GM21515 (cell line): ENCODE results near the gene RAB19.
"Not testable (repeated sequence)": the region's sequence is repeated elsewhere in the genome, so short reads cannot be mapped to it uniquely, and the experiment has no call there.

Experiments
- ATAC-seq: cut with Tn5 transposase; IDR thresholded peaks from one replicate; pipeline ENCODE4 v1.9.1; 2021; ENCODE audit not compliant: unreplicated experiment

RAB19 gene

DNA sequence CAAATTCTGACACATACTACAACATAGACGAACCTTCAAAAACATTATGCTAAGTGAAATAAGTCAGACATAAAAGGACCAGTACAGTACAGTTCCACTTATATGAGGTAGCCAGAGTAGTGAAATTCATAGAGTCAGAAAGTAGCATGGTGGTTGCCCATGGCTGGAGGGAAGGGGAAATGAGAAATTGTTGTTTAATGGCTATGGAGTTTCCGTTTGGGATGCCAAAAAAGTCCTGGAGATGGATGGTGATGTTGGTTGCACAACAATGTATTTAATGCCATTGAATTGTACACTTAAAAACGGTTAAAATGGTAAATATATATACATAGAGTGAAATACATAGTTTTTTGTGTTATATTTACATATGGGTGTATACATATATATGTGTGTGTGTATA lies 3.5 kb upstream of the RAB19 start:
- no peak for ATAC-seq

- no peak for ATAC-seq
These were observed 1.6 kb upstream of the RAB19 start for GRCh38 chr7:140402178-140402835.

GRCh38 chr7:140404565-140405065 lies 757 bp downstream of the RAB19 start:
- ATAC-seq: no peak

GRCh38 chr7:140415361-140415760 lies 11.5 kb downstream of the RAB19 start:
- ATAC-seq: no peak

GRCh38 chr7:140415816-140416215 lies 12.0 kb downstream of the RAB19 start:
- ATAC-seq: not testable (repeated sequence)

- no peak for ATAC-seq
These were observed 12.7 kb downstream of the RAB19 start for GRCh38 chr7:140416560-140416959.

GRCh38 chr7:140417456-140418155 lies 13.7 kb downstream of the RAB19 start:
- ATAC-seq: no peak

GRCh38 chr7:140418156-140418472 lies 14.3 kb downstream of the RAB19 start:
- ATAC-seq: not testable (repeated sequence)

GRCh38 chr7:140418653-140419052 lies 14.8 kb downstream of the RAB19 start:
- ATAC-seq: no peak

- no peak for ATAC-seq
These were observed 17.7 kb downstream of the RAB19 start for GRCh38 chr7:140421521-140421920.

DNA sequence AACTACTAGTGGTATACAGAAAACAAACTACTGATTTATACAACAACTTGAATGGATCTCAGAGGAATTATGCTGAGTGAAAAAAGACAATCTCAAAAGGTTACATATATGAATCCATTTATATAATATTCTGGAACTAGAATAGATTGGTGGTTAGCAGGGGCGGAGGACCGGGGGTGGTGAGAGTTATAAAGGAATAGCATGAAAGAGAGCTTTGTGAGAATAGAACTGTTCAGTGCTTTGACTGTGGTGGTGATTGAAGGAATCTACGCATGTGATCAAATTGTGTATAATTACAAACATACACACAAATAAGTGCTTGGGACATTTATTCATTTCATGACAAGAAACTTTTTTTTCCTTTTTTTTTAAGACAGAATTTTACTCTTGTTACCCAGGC lies 19.6 kb downstream of the RAB19 start:
- no peak for ATAC-seq

- no peak for ATAC-seq
These were observed 21.9 kb downstream of the RAB19 start for GRCh38 chr7:140425718-140426117.

GRCh38 chr7:140426130-140426529 lies 22.3 kb downstream of the RAB19 start:
- no peak for ATAC-seq

- ATAC-seq: no peak
These were observed 29.5 kb downstream of the RAB19 start for GRCh38 chr7:140433396-140433795.

GRCh38 chr7:140435252-140435895 lies 31.5 kb downstream of the RAB19 start:
- ATAC-seq: no peak

GRCh38 chr7:140439359-140439758 lies 35.5 kb downstream of the RAB19 start:
- ATAC-seq: no peak

GRCh38 chr7:140440593-140440992 lies 36.7 kb downstream of the RAB19 start:
- ATAC-seq: no peak

GRCh38 chr7:140441519-140441918 lies 37.7 kb downstream of the RAB19 start:
- ATAC-seq: no peak

- no peak for ATAC-seq
These were observed 42.6 kb downstream of the RAB19 start for GRCh38 chr7:140446467-140446866.

GRCh38 chr7:140447841-140448240 lies 44.0 kb downstream of the RAB19 start:
- ATAC-seq: no peak

- ATAC-seq: no peak
These were observed 45.1 kb downstream of the RAB19 start for GRCh38 chr7:140448781-140449480.

- ATAC-seq: no peak
These were observed 47.9 kb downstream of the RAB19 start for GRCh38 chr7:140451716-140452115.
